ENCODE measurements around the gene SORCS2.

DNA sequence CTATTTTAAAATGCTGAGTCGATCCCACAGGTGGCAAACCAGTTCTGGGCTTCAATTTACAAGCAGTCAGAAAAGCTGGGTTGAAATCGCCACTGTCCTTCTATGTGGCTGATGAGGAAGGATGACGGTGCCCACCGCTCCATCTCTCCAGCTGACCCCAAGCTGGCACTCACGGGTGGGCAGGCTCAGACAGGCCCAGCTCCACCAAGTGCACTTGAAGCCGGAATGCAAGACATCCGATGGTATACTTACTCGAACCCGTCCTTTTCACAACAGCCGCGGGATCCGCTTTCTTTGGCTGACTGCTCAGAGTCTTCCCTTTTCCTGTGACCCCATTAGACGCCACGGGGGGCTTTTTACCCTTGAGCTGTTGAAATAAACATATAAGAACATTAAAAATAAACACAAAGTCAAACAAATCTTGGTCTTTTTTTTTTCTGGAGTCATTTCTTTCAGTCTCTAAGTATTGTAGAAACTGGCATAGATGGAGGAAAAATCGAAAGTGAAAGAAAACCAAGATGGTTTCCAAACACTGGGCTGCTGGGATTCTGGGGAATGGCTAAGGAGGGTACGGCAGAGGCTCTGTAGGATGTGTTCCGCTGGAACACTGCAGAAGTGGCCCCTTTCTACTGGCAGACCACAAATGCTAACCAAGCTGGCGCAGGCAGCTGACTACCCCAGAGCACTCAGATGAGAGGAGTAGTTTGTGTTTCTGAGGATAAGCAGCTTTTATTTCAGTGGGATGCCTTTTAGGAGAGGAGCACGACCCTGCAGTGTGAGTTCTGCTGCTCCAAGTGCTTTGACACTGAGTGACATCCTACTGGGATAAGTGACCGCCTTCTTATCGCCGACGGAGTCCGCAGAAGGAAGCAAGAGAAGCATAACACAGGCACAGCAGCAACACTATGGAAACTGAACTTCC is 586.4 kb downstream of the SORCS2 start:
- TF ChIP-seq, protein P1, sequence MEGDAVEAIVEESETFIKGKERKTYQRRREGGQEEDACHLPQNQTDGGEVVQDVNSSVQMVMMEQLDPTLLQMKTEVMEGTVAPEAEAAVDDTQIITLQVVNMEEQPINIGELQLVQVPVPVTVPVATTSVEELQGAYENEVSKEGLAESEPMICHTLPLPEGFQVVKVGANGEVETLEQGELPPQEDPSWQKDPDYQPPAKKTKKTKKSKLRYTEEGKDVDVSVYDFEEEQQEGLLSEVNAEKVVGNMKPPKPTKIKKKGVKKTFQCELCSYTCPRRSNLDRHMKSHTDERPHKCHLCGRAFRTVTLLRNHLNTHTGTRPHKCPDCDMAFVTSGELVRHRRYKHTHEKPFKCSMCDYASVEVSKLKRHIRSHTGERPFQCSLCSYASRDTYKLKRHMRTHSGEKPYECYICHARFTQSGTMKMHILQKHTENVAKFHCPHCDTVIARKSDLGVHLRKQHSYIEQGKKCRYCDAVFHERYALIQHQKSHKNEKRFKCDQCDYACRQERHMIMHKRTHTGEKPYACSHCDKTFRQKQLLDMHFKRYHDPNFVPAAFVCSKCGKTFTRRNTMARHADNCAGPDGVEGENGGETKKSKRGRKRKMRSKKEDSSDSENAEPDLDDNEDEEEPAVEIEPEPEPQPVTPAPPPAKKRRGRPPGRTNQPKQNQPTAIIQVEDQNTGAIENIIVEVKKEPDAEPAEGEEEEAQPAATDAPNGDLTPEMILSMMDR (IDR thresholded peaks at IDR 0.05; ENCODE audit: insufficient read depth, low read depth, low read length), result no peak
- TF ChIP-seq EZH2 (IDR thresholded peaks at IDR 0.05; ENCODE audit: insufficient read depth, low read length), result no peak

Data from astrocyte (in vitro differentiated cells and primary cell).